ENCODE data around the gene WDR91. TPM values are rescaled to one million over a fixed set of nuclear protein-coding genes. Genes with fewer than 3 reads are reported as not detected.

WDR91 gene
- total and polyA plus RNA-seq, 2 donors (not counting 1 experiment from before 2014, with no cell fraction given), result 6.0 to 27.4 TPM

DNA sequence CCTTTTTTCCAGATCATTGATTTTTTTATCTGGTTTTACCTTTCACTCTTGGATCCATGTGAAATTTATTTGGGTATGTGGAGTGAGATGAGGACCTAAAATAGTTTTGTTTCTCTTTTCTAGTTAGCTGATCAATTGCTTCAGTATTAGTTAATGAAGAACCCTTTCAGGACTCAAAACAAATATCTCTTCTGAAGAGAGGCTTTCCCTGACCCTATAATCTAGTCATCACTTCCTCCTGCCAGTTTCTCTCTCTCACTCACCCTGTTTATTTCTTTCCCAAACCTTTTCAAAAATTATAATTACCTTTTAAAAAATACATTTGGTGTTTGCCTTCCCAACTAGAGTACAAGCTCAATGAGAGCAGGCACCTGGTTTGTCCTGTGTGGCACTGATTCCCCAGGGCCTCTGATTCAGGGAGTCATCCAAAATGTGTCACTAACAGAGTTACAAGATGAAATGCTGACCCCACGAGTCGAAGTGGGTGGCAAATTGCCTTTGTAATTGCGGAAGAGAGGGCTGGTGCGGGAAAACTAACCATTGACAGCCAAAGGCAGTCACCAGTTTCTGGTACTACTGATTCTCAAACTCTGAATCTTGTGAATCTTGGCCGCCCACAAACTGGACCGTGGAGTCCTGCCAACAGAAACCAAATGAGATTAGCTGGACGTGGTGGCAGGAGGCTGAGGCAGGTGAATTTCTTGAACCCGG is 61.1 kb downstream of the WDR91 start:
- Histone ChIP-seq H3K4me1 (ENCODE audit: control insufficient read depth, extremely low read depth, insufficient read depth, low read length) (no peaks in the 10 kb centered on the region), H3K27ac (ENCODE audit: insufficient read depth, low read length) (no peak overlapping the region)

DNA sequence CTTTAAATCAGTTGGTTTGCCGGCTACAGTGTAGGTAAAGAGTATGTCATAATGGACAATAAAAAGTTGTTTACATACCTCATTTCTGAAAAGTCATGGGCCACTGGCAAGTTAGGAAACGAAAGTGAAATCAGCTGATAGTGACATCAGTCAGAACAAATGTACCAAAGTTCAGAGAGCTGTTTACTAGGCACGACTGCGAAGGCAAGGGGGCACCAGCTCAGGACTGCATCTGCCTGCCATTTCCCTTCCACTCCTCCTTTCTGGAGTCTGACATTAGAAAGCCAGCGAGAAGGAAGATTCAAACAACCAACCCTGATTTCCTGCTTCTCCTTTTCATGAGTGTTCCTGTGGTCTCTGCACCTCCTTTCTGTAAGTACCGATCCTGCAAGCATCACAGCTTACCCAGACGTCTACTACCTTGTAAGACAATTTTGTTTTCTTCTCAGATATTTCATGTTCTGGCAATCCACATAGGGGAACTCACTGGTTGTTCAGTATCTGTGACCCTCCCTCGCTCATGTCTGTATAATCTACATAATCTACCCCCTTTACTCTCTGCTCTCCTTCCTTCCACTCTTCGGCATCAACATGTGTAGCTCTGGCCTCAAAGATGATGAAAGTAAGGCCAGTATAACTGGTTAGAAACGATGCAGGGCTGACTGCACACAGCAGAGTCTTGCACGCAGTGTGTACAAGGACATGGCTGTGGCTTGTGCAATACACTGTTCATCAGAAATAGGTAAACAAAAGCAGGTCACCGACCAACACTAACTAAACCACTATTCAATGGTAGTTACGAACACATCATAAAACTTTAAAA is 63.2 kb downstream of the WDR91 start, which contains the start of gene TMEM140:
Gene TMEM140, plus strand, starts transcription at position 174 of the 823 bp plus-strand sequence. CDS start 16,370 bp downstream, outside the sequence.
- H2AFZ ChIP-seq (ENCODE audit: low read length), result peak within 1 kb of the TSS; percentile 58
- H3K4me3 ChIP-seq (replicated peaks in 1 of 4; ENCODE audit: control extremely low read depth in 1 of 4, insufficient read depth in 1 of 4, low read depth in 3 of 4, low read length in 4 of 4), result peak within 1 kb of the TSS; percentile 14 to 64 (median 44)
- no peaks in the 10 kb centered on the region for H4K20me1 ChIP-seq (ENCODE audit: control insufficient read depth, extremely low read depth, insufficient read depth, low read length)
- no peaks in the 10 kb centered on the region for H3K36me3 ChIP-seq (ENCODE audit: control insufficient read depth, insufficient read depth, low read length)
- peak within 1 kb of the TSS; percentile 90 for H3K27ac ChIP-seq (ENCODE audit: insufficient read depth, low read length)
- peak in 1 of 2 donors; percentile 86 for DNase-seq (ENCODE audit: low read depth in 2 of 2)
- peak within 1 kb of the TSS; percentile 64 for H3K9ac ChIP-seq (ENCODE audit: insufficient read depth, low read length)
- no peaks in the 10 kb centered on the region for H3K4me1 ChIP-seq (ENCODE audit: control insufficient read depth, extremely low read depth, insufficient read depth, low read length)
- TF ChIP-seq EZH2 (IDR thresholded peaks at IDR 0.05; ENCODE audit: low read length, missing control alignments), result no peak
- TF ChIP-seq, protein P1, sequence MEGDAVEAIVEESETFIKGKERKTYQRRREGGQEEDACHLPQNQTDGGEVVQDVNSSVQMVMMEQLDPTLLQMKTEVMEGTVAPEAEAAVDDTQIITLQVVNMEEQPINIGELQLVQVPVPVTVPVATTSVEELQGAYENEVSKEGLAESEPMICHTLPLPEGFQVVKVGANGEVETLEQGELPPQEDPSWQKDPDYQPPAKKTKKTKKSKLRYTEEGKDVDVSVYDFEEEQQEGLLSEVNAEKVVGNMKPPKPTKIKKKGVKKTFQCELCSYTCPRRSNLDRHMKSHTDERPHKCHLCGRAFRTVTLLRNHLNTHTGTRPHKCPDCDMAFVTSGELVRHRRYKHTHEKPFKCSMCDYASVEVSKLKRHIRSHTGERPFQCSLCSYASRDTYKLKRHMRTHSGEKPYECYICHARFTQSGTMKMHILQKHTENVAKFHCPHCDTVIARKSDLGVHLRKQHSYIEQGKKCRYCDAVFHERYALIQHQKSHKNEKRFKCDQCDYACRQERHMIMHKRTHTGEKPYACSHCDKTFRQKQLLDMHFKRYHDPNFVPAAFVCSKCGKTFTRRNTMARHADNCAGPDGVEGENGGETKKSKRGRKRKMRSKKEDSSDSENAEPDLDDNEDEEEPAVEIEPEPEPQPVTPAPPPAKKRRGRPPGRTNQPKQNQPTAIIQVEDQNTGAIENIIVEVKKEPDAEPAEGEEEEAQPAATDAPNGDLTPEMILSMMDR (conservative IDR thresholded peaks at IDR 0.05 in 1 of 2, IDR thresholded peaks at IDR 0.05 in 1 of 2; ENCODE audit: low read depth in 1 of 2, low read length in 2 of 2), result peak; percentile 5 to 10
- peak within 1 kb of the TSS; percentile 92 for H3K4me2 ChIP-seq (ENCODE audit: extremely low read depth, insufficient read depth, low read length)
- no peaks in the 10 kb centered on the region for H3K27me3 ChIP-seq (ENCODE audit: control insufficient read depth, insufficient read depth, low read length)
- H3K9me3 ChIP-seq (ENCODE audit: control insufficient read depth, insufficient read depth, low read depth, low read length), result no peaks in the 10 kb centered on the region
- H3K79me2 ChIP-seq (ENCODE audit: control insufficient read depth, insufficient read depth, low read length), result no peaks in the 10 kb centered on the region

More for the DNA sequence above, 61.1 kb downstream of the WDR91 start:
- Histone ChIP-seq H3K9ac (ENCODE audit: insufficient read depth, low read length) (no peak overlapping the region), H3K4me2 (ENCODE audit: extremely low read depth, insufficient read depth, low read length) (peak overlapping the region; percentile 17), H3K27me3 (ENCODE audit: control insufficient read depth, insufficient read depth, low read length) (no peaks in the 10 kb centered on the region), H3K36me3 (ENCODE audit: control insufficient read depth, insufficient read depth, low read length) (no peaks in the 10 kb centered on the region), H4K20me1 (ENCODE audit: control insufficient read depth, extremely low read depth, insufficient read depth, low read length) (no peaks in the 10 kb centered on the region), H3K79me2 (ENCODE audit: control insufficient read depth, insufficient read depth, low read length) (no peaks in the 10 kb centered on the region), H3K9me3 (ENCODE audit: control insufficient read depth, insufficient read depth, low read depth, low read length) (no peaks in the 10 kb centered on the region), H2AFZ (ENCODE audit: low read length) (no peak overlapping the region), H3K4me3 (replicated peaks in 1 of 4; ENCODE audit: control extremely low read depth in 1 of 4, insufficient read depth in 1 of 4, low read depth in 3 of 4, low read length in 4 of 4) (peak overlapping the region in 1 of 4 experiments; percentile 64)
- no peak for DNase-seq (ENCODE audit: low read depth in 2 of 2)
- TF ChIP-seq, protein P1 (conservative IDR thresholded peaks at IDR 0.05 in 1 of 2, IDR thresholded peaks at IDR 0.05 in 1 of 2; ENCODE audit: low read depth in 1 of 2, low read length in 2 of 2), result no peak
- TF ChIP-seq EZH2 (IDR thresholded peaks at IDR 0.05; ENCODE audit: low read length, missing control alignments), result no peak

DNA sequence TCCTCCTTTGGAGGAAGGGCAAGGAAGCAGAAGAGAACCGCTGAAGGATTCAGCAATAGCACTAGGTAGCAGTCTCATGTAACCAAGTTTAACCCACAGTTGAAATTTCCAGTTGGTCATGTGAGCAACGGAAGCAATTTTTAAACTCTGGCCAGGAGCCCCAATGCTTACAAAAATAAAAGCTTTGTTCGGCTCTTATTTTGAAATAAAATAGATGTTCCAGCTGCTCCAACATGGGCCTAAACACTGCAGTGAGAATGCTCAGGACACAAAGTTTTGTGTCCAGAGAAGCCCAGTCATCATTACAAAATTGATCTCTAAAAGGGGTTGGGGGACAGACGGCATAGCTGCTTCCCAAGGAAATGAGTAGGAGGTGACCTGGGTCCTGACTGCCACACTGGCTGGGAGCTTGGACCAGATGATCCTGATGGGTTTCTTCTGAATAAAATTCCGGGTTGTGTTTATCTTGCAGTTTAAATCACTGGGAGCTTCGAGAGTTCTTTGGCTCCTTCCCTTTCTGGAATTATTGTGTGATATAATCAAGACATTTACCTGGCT is 63.9 kb downstream of the WDR91 start:
- Histone ChIP-seq H3K9ac (ENCODE audit: insufficient read depth, low read length) (peak overlapping the region; percentile 64), H3K27ac (ENCODE audit: insufficient read depth, low read length) (peak overlapping the region; percentile 90), H2AFZ (ENCODE audit: low read length) (peak overlapping the region; percentile 58), H3K27me3 (ENCODE audit: control insufficient read depth, insufficient read depth, low read length) (no peaks in the 10 kb centered on the region), H3K4me3 (replicated peaks in 1 of 4; ENCODE audit: control extremely low read depth in 1 of 4, insufficient read depth in 1 of 4, low read depth in 3 of 4, low read length in 4 of 4) (peak overlapping the region; percentile 14 to 64 (median 44)), H3K4me2 (ENCODE audit: extremely low read depth, insufficient read depth, low read length) (peak overlapping the region; percentile 92), H3K36me3 (ENCODE audit: control insufficient read depth, insufficient read depth, low read length) (no peaks in the 10 kb centered on the region), H3K4me1 (ENCODE audit: control insufficient read depth, extremely low read depth, insufficient read depth, low read length) (no peaks in the 10 kb centered on the region), H3K79me2 (ENCODE audit: control insufficient read depth, insufficient read depth, low read length) (no peaks in the 10 kb centered on the region), H3K9me3 (ENCODE audit: control insufficient read depth, insufficient read depth, low read depth, low read length) (no peaks in the 10 kb centered on the region), H4K20me1 (ENCODE audit: control insufficient read depth, extremely low read depth, insufficient read depth, low read length) (no peaks in the 10 kb centered on the region)
- TF ChIP-seq, protein P1 (conservative IDR thresholded peaks at IDR 0.05 in 1 of 2, IDR thresholded peaks at IDR 0.05 in 1 of 2; ENCODE audit: low read depth in 1 of 2, low read length in 2 of 2), result no peak
- TF ChIP-seq EZH2 (IDR thresholded peaks at IDR 0.05; ENCODE audit: low read length, missing control alignments), result no peak
- DNase-seq (ENCODE audit: low read depth in 2 of 2), result peak in 1 of 2 donors; percentile 74
